Keratinocyte (primary cell): ENCODE measurements around the gene JAG2. TPM values are rescaled to one million over a fixed set of nuclear protein-coding genes. Genes with fewer than 3 reads are reported as not detected.

Source experiments
- DNase-seq: peaks from one replicate; pipeline ENCODE4 v3.0.0-alpha.2; 2011; ENCODE audit warnings: low read depth, missing footprints, low spot score
- FAIRE-seq: peaks from 2 replicates; lab custom pipeline; 2011; peaks lifted over from hg19 to GRCh38; lab: Jason Lieb, UNC
- H2AFZ ChIP-seq: 2 replicates; pipeline ENCODE4 v1.6.0; 2012; ENCODE audit warnings: low read length, control low read depth, inconsistent platforms; ENCODE audit not compliant: control insufficient read depth
- H3K27ac ChIP-seq: 2 replicates; pipeline ENCODE4 v1.5.1; 2011; ENCODE audit warnings: low read length; ENCODE audit not compliant: control insufficient read depth, insufficient read depth
- H3K27me3 ChIP-seq: 3 replicates; pipeline ENCODE4 v1.6.0; 2011; ENCODE audit warnings: low read length; ENCODE audit not compliant: control insufficient read depth, insufficient read depth; ENCODE audit errors: extremely low read depth
- H3K36me3 ChIP-seq, 2 experiments: 2 replicates in 1 of 2; 3 replicates in 1 of 2; pipeline ENCODE4 v1.5.1; 2011; ENCODE audit warnings: low read length in 2 of 2, mild to moderate bottlenecking in 1 of 2; ENCODE audit not compliant: control insufficient read depth in 2 of 2, insufficient read depth in 2 of 2; ENCODE audit errors: extremely low read depth in 1 of 2
- H3K4me1 ChIP-seq: 3 replicates; pipeline ENCODE4 v1.5.1; 2011; ENCODE audit warnings: low read length; ENCODE audit not compliant: control insufficient read depth, insufficient read depth; ENCODE audit errors: extremely low read depth
- H3K4me2 ChIP-seq: 3 replicates; pipeline ENCODE4 v1.6.0; 2011; ENCODE audit warnings: low read depth, low read length; ENCODE audit not compliant: control insufficient read depth, insufficient read depth; ENCODE audit errors: extremely low read depth
- H3K4me3 ChIP-seq, 3 experiments: fragments of 200-600 bp in 1 of 3; sonication (generic) in 1 of 3; 2 replicates in 2 of 3; 3 replicates in 1 of 3; pipeline ENCODE4 v1.5.1; 2011 to 2016; ENCODE audit warnings: low read length in 3 of 3, mild to moderate bottlenecking in 3 of 3, control low read depth in 2 of 3, inconsistent platforms in 1 of 3, low read depth in 1 of 3, mixed read lengths in 1 of 3, mixed run types in 1 of 3, moderate library complexity in 1 of 3; ENCODE audit not compliant: control insufficient read depth in 2 of 3, insufficient read depth in 2 of 3; ENCODE audit errors: extremely low read depth in 1 of 3
- H3K79me2 ChIP-seq: 2 replicates; pipeline ENCODE4 v1.6.0; 2012; ENCODE audit warnings: low read length; ENCODE audit not compliant: control insufficient read depth, insufficient read depth
- H3K9ac ChIP-seq: 3 replicates; pipeline ENCODE4 v1.6.0; 2011; ENCODE audit warnings: low read length; ENCODE audit not compliant: control insufficient read depth, insufficient read depth; ENCODE audit errors: extremely low read depth
- H3K9me1 ChIP-seq: 3 replicates; pipeline ENCODE4 v1.6.0; 2011; ENCODE audit warnings: low read length; ENCODE audit not compliant: control insufficient read depth, insufficient read depth; ENCODE audit errors: extremely low read depth
- H3K9me3 ChIP-seq: 2 replicates; pipeline ENCODE4 v1.5.1; 2012; ENCODE audit warnings: low read depth, low read length; ENCODE audit not compliant: control insufficient read depth
- H4K20me1 ChIP-seq: 3 replicates; pipeline ENCODE4 v1.6.0; 2011; ENCODE audit warnings: low read length; ENCODE audit not compliant: control insufficient read depth, insufficient read depth; ENCODE audit errors: extremely low read depth
- EZH2 ChIP-seq: IDR thresholded peaks from one replicate; pipeline ENCODE4 v1.6.1; 2012; ENCODE audit warnings: inconsistent platforms, mild to moderate bottlenecking, low read length, moderate library complexity
- dilution Hi-C: fragments of 300-500 bp; cut with MboI; formaldehyde crosslinking; loops from one replicate; pipeline ENCODE4 v1.7.0; 2020; ENCODE audit warnings: low sequenced_read_pairs; ENCODE audit not compliant: extremely low pct_ligation_motif_present
- polyA plus RNA-seq, 5 experiments: library from polyadenylated mRNA; depleted of rRNA in 3 of 5; stranded (reverse) in 3 of 5; stranded (forward) in 1 of 5; unstranded in 1 of 5; fragments of >200 nt; gene quantifications; 1 replicate in 1 of 5; 2 replicates in 3 of 5; 3 replicates in 1 of 5; pipeline versions ENCODE4 v1.2.1 to v1.2.3, GENCODE V29; 2011 to 2012; ENCODE audit warnings: missing spikeins in 2 of 5, low read depth in 1 of 5, low replicate concordance in 1 of 5
- TF ChIP-seq, protein P1 (sequence below), 3 experiments: IDR thresholded peaks in 1 of 3; conservative IDR thresholded peaks in 1 of 3; optimal IDR thresholded peaks in 1 of 3; 2 replicates in 2 of 3; 3 replicates in 1 of 3; pipeline versions ENCODE3 to v1.5.1; 2011; ENCODE audit warnings: low read length in 3 of 3, mild to moderate bottlenecking in 3 of 3, moderate library complexity in 2 of 3, control low read depth in 1 of 3, inconsistent platforms in 1 of 3; ENCODE audit not compliant: insufficient read depth in 2 of 3; ENCODE audit errors: extremely low read depth in 1 of 3

JAG2 gene
- polyA plus RNA-seq, 1 donor (not counting 4 experiments of a cell fraction or from before 2014, with no cell fraction given) = 28.3 TPM

GRCh38 chr14:105201156-105201924 lies 32.8 kb upstream of the JAG2 start:
- no peak overlapping the region for H2AFZ ChIP-seq
- no peaks in the 10 kb centered on the region for H4K20me1 ChIP-seq
- no peak overlapping the region for H3K4me3 ChIP-seq
- no peaks in the 10 kb centered on the region for H3K79me2 ChIP-seq
- no peaks in the 10 kb centered on the region for H3K9me3 ChIP-seq
- H3K4me2 ChIP-seq = no peak overlapping the region
- no peak for DNase-seq
- TF ChIP-seq, protein P1, sequence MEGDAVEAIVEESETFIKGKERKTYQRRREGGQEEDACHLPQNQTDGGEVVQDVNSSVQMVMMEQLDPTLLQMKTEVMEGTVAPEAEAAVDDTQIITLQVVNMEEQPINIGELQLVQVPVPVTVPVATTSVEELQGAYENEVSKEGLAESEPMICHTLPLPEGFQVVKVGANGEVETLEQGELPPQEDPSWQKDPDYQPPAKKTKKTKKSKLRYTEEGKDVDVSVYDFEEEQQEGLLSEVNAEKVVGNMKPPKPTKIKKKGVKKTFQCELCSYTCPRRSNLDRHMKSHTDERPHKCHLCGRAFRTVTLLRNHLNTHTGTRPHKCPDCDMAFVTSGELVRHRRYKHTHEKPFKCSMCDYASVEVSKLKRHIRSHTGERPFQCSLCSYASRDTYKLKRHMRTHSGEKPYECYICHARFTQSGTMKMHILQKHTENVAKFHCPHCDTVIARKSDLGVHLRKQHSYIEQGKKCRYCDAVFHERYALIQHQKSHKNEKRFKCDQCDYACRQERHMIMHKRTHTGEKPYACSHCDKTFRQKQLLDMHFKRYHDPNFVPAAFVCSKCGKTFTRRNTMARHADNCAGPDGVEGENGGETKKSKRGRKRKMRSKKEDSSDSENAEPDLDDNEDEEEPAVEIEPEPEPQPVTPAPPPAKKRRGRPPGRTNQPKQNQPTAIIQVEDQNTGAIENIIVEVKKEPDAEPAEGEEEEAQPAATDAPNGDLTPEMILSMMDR (optimal IDR thresholded peaks at IDR 0.05 in 1 of 3, IDR thresholded peaks at IDR 0.05 in 1 of 3, conservative IDR thresholded peaks at IDR 0.05 in 1 of 3; ENCODE audit: extremely low read depth in 1 of 3, insufficient read depth in 2 of 3, low read length in 3 of 3) = peak in 2 of 3 experiments; percentile 9 to 12
- TF ChIP-seq EZH2 = no peak
- dilution Hi-C loops = no loop called here
- H3K9me1 ChIP-seq = no peaks in the 10 kb centered on the region
- H3K9ac ChIP-seq = no peak overlapping the region
- H3K36me3 ChIP-seq = no peaks in the 10 kb centered on the region
- H3K27ac ChIP-seq = no peak overlapping the region
- H3K4me1 ChIP-seq = peaks cover 11% of the 10 kb centered on the region
- H3K27me3 ChIP-seq = peaks cover 19% of the 10 kb centered on the region
- FAIRE-seq = no peak

- H3K4me2 ChIP-seq = no peak overlapping the region
- H3K36me3 ChIP-seq = no peaks in the 10 kb centered on the region
- no peaks in the 10 kb centered on the region for H4K20me1 ChIP-seq
- H3K9me1 ChIP-seq = no peaks in the 10 kb centered on the region
- peaks cover 26% of the 10 kb centered on the region for H3K27me3 ChIP-seq
- H3K4me3 ChIP-seq = no peak overlapping the region
- H2AFZ ChIP-seq = no peak overlapping the region
- H3K9ac ChIP-seq = no peak overlapping the region
- TF ChIP-seq, protein P1 (optimal IDR thresholded peaks at IDR 0.05 in 1 of 3, IDR thresholded peaks at IDR 0.05 in 1 of 3, conservative IDR thresholded peaks at IDR 0.05 in 1 of 3; ENCODE audit: extremely low read depth in 1 of 3, insufficient read depth in 2 of 3, low read length in 3 of 3) = no peak
- no peak for TF ChIP-seq EZH2
- no peaks in the 10 kb centered on the region for H3K9me3 ChIP-seq
- H3K4me1 ChIP-seq = peaks cover 11% of the 10 kb centered on the region
- H3K27ac ChIP-seq = no peak overlapping the region
- DNase-seq (no peak), FAIRE-seq (no peak)
- no peaks in the 10 kb centered on the region for H3K79me2 ChIP-seq
- dilution Hi-C loops = no loop called here
Measured at GRCh38 chr14:105200641-105201040, 32.1 kb upstream of the JAG2 start.
